HG02852 (cell line): Measurements from ENCODE around the gene FGF4.
"Not testable (repeated sequence)": the region's sequence is repeated elsewhere in the genome, so short reads cannot be mapped to it uniquely, and the experiment has no call there.

Source experiments
- ATAC-seq: cut with Tn5 transposase; IDR thresholded peaks from one replicate; pipeline ENCODE4 v1.9.1; 2021; ENCODE audit warnings: mild to moderate bottlenecking, moderate library complexity; ENCODE audit not compliant: unreplicated experiment

Gene FGF4

GRCh38 chr11:69774354-69775162 lies 583 bp downstream of the FGF4 start:
- no peak for ATAC-seq

- no peak for ATAC-seq
Measured at GRCh38 chr11:69773626-69774353, 1.4 kb downstream of the FGF4 start.

GRCh38 chr11:69771466-69771865 lies 3.7 kb downstream of the FGF4 start:
- no peak for ATAC-seq

GRCh38 chr11:69770540-69770939 lies 4.6 kb downstream of the FGF4 start:
- ATAC-seq = no peak

- ATAC-seq = no peak
Measured at GRCh38 chr11:69765498-69765995, 9.6 kb downstream of the FGF4 start.

GRCh38 chr11:69764918-69765317 lies 10.2 kb downstream of the FGF4 start:
- not testable (repeated sequence) for ATAC-seq

GRCh38 chr11:69760319-69760718 lies 14.8 kb downstream of the FGF4 start:
- no peak for ATAC-seq

- no peak for ATAC-seq
Measured at GRCh38 chr11:69752890-69753289, 22.3 kb downstream of the FGF4 start.

GRCh38 chr11:69750875-69751597 lies 24.1 kb downstream of the FGF4 start:
- ATAC-seq = no peak

- no peak for ATAC-seq
Measured at GRCh38 chr11:69750108-69750850, 24.9 kb downstream of the FGF4 start.

GRCh38 chr11:69748637-69749036 lies 26.5 kb downstream of the FGF4 start:
- no peak for ATAC-seq

GRCh38 chr11:69746752-69747742 lies 28.1 kb downstream of the FGF4 start:
- no peak for ATAC-seq

GRCh38 chr11:69746140-69746539 lies 29.0 kb downstream of the FGF4 start:
- ATAC-seq = no peak

- no peak for ATAC-seq
Measured at GRCh38 chr11:69745201-69745600, 29.9 kb downstream of the FGF4 start.

GRCh38 chr11:69744435-69744834 lies 30.7 kb downstream of the FGF4 start:
- ATAC-seq = no peak

- ATAC-seq = no peak
Measured at GRCh38 chr11:69734841-69735240, 40.3 kb downstream of the FGF4 start.

GRCh38 chr11:69734367-69734766 lies 40.8 kb downstream of the FGF4 start:
- no peak for ATAC-seq

- no peak for ATAC-seq
Measured at GRCh38 chr11:69732910-69733309, 42.2 kb downstream of the FGF4 start.

GRCh38 chr11:69731110-69731509 lies 44.0 kb downstream of the FGF4 start:
- ATAC-seq = no peak

GRCh38 chr11:69730500-69730899 lies 44.6 kb downstream of the FGF4 start:
- no peak for ATAC-seq
